NCI-H2196 treated with DMSO at 0.1 percent for 48 hours (cell line): ENCODE results near the gene DHCR24.
"Not testable (repeated sequence)": the region's sequence is repeated elsewhere in the genome, so short reads cannot be mapped to it uniquely, and the experiment has no call there.

Experiments used
- DNase-seq: peaks from one replicate; lab custom pipeline; 2025; ENCODE audit not compliant: unreplicated experiment; lab: John Stamatoyannopoulos, UW

Gene DHCR24

GRCh38 chr1:54886724-54887664 lies at the start of gene DHCR24:
Gene DHCR24, minus strand, starts transcription at chr1:54887195. Its CDS starts 76 bp downstream, at chr1:54887119.
- DNase-seq = peak; percentile 86

- DNase-seq = no peak
These were observed 49.8 kb upstream of the DHCR24 start for GRCh38 chr1:54936791-54937190.

DNA sequence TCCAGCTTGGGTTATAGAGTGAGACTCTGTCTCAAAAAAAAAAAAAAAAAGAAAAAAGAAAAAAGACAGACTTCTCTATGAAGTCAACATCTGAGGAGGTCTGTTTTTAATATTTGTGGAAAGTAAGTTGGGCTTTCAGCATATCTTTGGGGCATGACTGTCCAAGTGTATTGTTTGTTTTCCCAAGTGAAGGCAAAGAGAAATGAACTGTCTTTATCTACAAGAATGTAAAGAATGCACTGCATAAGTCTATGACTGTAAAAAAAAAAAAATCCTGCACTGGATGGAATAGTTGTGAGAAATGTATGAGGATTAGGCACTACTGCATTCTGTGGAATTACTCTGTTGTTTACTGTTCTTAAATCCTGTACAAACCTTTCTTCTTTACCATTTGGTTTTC lies 47.9 kb upstream of the DHCR24 start:
- DNase-seq = no peak

DNA sequence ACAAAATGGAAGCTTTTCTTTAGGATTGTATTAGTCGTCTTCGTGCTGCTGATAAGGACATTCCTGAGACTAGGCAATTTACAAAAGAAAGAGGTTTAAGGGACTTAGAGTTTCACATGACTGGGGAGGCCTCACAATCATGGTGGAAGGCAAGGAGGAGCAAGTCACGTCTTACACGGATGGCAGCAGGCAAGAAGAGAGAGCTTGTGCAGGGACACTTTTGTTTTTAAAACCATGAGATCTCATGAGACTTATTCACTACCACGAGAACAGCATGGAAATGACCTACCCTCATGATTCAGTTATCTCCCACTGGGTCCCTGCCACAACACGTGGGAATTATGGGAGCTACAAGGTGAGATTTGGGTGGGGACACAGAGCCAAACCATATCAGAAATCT lies 47.1 kb upstream of the DHCR24 start:
- not testable (repeated sequence) for DNase-seq

DNA sequence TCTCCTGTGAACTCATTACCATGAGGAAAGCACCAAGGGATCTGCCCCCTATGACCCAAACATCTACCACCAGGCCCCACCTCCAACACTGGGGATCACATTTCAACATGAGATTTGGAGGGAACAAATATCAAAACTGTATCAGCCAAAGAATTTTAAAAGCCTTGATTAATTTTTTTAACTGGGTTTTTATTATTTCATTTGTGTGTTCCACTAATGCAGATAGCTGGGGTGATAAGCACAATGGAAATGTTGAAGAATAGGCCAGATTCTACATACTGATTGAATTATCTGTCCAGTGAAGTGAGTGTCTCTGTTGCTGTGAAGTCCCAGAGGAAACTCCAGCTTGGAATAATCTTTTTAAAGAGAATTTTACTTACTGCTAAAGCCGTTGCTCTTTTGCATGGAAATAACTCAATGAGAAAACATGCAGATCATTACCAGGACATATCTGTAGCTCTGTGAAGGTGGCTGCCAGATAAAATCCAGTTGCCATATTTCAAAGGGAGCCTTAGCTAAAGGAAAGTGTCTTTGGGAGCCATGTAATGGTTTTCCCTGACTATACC lies 44.4 kb upstream of the DHCR24 start:
- DNase-seq = no peak

GRCh38 chr1:54929700-54930099 lies 42.7 kb upstream of the DHCR24 start:
- DNase-seq = no peak

DNA sequence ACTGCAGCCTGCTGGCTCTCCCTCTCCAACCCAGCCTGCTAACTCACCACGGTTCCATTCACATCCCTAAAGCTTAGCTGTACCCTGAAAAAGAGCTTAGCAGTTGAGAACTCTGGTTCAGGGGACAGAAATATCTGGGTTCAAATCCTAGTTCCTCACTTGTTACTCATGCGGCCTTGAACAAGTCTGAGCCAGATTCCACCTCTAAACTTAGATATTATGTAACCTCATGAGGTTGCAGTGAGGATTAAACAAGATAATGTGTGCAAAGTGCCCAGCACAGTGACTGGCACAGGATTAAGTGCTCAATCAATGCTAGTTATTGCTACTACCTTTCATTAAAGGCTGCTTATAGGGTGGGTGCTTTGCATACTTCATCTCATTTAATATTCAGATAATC lies 41.3 kb upstream of the DHCR24 start:
- DNase-seq = no peak

DNA sequence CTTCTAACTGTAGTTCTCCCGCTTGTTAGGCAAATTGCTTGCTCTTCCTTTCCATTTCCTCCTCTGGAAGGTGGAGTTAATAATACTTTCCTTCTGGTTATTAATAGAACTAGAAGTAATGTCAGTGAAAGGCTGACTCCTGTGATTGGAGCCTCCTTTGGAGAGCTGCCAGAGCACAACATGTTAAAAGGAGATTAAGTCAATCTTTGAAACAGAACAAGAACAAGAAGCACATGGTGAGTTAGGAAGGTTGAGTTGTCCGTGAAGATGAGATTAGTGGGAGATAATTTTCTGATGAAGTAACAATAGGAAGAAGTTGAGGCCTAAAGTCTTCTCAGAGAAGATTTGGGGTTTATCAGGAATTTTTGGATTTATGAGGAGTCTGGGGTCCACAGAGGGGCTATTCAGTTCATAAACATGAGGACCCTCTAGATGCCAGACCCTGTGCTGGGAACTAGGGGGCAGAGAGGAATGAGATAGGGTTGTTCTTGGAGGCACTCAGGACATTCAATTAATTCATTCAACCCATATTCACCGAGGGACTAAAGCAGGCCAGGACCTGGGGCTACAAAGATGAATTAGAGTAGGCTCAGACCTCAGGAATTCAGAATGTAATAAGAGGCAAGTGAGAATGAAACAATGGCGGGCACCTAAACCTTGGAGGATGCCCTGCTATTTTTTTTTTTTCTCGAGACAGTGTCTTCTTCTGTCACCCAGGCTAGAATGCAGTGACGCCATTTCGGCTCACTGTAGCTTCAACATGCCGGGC lies 40.7 kb upstream of the DHCR24 start:
- no peak for DNase-seq

- DNase-seq = no peak
These were observed 40.0 kb upstream of the DHCR24 start for GRCh38 chr1:54926970-54927369.

GRCh38 chr1:54922921-54923421 lies 36.0 kb upstream of the DHCR24 start:
- no peak for DNase-seq

GRCh38 chr1:54922040-54922761 lies 35.2 kb upstream of the DHCR24 start:
- DNase-seq = no peak

GRCh38 chr1:54919367-54920359 lies 32.7 kb upstream of the DHCR24 start:
- no peak for DNase-seq

DNA sequence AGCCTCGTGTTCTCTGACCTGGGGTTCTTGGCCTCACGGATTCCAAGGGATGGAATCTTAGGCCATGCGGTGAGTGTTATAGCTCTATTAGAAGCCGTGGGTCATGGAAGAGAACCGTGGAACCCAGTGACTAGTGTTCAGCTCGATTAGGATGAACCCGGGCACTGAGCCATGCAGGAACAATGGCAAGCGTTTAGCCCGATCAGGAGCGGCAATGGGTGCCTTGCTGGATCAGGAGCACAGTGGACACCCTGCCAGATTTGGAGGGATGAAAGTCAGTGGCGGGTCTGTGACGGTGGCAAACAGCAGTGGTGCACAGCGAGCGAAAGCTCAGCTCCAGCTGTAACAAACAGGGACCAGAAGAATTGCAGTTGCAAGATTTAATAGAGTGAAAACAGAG lies 24.1 kb upstream of the DHCR24 start:
- DNase-seq = not testable (repeated sequence)

- DNase-seq = no peak
These were observed 19.6 kb upstream of the DHCR24 start for GRCh38 chr1:54906586-54906985.

DNA sequence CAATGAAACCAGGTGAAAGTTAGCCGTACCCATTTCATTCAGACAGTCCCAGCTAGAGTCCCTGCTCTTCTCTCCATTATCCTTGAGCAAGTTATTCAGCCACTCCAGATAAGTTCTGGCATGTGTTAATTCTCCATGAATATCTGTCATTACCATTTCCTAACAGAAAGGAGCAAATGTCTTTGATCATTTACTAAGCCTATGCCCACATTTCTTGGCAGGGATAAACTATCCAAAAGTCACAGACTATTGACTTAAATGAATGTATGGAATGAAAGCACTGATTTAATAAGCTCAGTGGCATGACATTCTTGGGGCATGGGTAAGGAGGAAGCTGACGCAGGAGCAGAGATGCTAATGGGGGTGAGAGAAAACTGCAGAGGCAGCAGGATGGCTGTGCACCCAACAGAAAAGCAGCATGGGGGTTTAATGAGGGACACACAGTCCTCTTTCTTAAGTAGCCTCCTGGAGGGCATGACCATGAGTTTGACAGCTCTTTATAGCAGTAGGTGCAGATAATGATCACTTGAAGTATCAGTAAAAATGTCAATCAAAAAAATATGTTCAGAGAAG lies 17.6 kb upstream of the DHCR24 start:
- no peak for DNase-seq

DNA sequence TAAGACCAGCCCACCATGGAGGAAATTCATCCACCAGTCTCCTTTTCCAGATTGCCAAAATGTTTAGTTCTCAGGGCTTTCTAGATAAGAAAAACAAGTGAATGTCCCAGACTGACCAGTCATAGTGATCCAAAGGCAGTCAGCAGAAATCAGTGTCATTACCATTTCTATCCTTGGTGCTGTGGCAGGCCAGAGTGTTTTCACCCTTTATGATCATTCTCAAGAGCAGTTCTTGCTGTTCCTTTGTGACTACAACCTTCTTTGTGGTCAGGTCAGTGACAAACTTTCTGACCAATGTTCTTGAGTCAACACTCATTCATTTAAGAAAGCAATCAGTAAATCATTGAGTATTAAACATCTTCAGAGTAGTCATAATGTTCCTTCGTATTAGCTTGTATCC lies 7.3 kb upstream of the DHCR24 start:
- no peak for DNase-seq

DNA sequence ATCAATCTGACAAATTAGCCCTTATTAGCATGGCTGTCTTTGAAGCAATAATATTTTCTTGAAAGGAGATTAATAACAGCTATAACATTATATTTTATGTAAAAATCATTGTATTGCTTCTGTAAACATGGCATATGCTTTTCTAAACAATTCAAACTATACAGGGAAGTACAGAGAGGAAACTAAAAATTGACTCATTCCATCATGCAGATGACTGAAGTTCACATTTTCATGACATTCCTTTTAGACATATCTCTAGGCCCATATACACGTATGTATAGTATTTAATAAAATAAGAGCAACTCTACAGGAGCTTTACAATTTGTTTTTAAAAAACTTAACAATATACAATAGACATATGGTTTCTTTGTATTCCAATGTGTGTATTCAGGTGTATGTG lies 5.6 kb upstream of the DHCR24 start:
- no peak for DNase-seq

DNA sequence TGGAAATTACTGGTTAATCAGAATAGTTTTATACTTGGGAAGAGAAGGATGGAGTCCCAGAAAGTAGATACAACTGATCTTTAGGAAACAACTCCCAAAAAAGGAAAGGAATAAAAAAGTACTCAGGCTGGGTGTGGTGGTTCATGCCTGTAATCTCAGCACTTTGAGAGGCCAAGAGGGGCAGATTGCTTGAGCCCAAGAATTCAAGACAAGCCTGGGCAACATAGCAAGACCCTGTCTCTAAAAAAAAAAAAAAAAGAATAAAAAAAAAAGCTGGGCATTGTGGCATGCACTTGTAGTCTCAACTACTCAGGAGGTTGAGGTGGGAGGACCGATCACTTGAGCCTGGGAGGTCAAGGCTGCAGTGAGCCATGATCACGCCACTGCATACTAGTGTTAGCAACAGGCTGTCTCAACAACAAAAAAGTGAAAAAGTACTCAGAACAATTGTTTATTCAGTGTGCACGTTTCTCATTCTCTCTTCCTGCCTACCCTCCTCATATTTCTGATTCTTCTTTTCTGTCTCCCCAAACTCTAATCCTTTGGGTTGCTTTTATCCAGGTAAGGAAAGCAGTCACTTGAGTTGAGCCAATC lies 2.2 kb upstream of the DHCR24 start:
- DNase-seq = no peak
